Measurements from ENCODE around the gene HSD17B14.

GRCh38 chr19:48872884-48873475 lies 36.7 kb upstream of the HSD17B14 start:
- TF ChIP-seq CTCF (IDR thresholded peaks at IDR 0.05), result peak in 1 of 6 experiments; percentile 16
- TF ChIP-seq POLR2A (IDR thresholded peaks at IDR 0.05), result no peak
